Astrocyte (in vitro differentiated cells and primary cell): Measurements from ENCODE around the gene CAMKMT. TPM values are rescaled to one million over a fixed set of nuclear protein-coding genes. Genes with fewer than 3 reads are reported as not detected.
A peak's percentile ranks its signal among the peaks of the same experiment; 100 is the strongest.

Source experiments
- DNase-seq: peaks from one replicate; pipeline ENCODE4 v3.0.0-alpha.2; 2010; ENCODE audit warnings: low read depth
- FAIRE-seq: peaks from 2 replicates; lab custom pipeline; 2011; peaks lifted over from hg19 to GRCh38; lab: Jason Lieb, UNC
- H2AFZ ChIP-seq: 2 replicates; pipeline ENCODE4 v1.6.0; 2012; ENCODE audit warnings: low read depth, low read length, inconsistent platforms
- H3K27ac ChIP-seq: 2 replicates; pipeline ENCODE4 v1.5.1; 2011; ENCODE audit warnings: low read depth, low read length, inconsistent platforms
- H3K27me3 ChIP-seq: 2 replicates; pipeline ENCODE4 v1.6.0; 2011; ENCODE audit warnings: low read length, inconsistent platforms; ENCODE audit not compliant: insufficient read depth
- H3K36me3 ChIP-seq: 2 replicates; pipeline ENCODE4 v1.5.1; 2011; ENCODE audit warnings: low read length, inconsistent platforms; ENCODE audit not compliant: insufficient read depth
- H3K4me1 ChIP-seq: 2 replicates; pipeline ENCODE4 v1.5.1; 2011; ENCODE audit warnings: low read length, inconsistent platforms; ENCODE audit not compliant: insufficient read depth
- H3K4me2 ChIP-seq: 2 replicates; pipeline ENCODE4 v1.6.0; 2012; ENCODE audit warnings: low read length, inconsistent platforms
- H3K4me3 ChIP-seq: 2 replicates; pipeline ENCODE4 v1.5.1; 2011; ENCODE audit warnings: low read depth, mild to moderate bottlenecking, low read length, inconsistent platforms; ENCODE audit not compliant: insufficient read depth
- H3K79me2 ChIP-seq: 2 replicates; pipeline ENCODE4 v1.6.0; 2012; ENCODE audit warnings: mild to moderate bottlenecking, low read length, inconsistent platforms; ENCODE audit not compliant: insufficient read depth
- H3K9ac ChIP-seq: 2 replicates; pipeline ENCODE4 v1.6.0; 2012; ENCODE audit warnings: mild to moderate bottlenecking, low read length, inconsistent platforms
- H3K9me3 ChIP-seq: 2 replicates; pipeline ENCODE4 v1.5.1; 2012; ENCODE audit warnings: low read depth, mild to moderate bottlenecking, low read length, inconsistent platforms; ENCODE audit not compliant: insufficient read depth
- H4K20me1 ChIP-seq: 2 replicates; pipeline ENCODE4 v1.6.0; 2012; ENCODE audit warnings: low read length, inconsistent platforms; ENCODE audit not compliant: insufficient read depth
- H3K27ac Mint-ChIP-seq: one replicate; pipeline ENCODE4 v1.8.0; 2021; ENCODE audit warnings: mild to moderate bottlenecking, mixed read lengths; ENCODE audit not compliant: unreplicated experiment
- H3K27me3 Mint-ChIP-seq: one replicate; pipeline ENCODE4 v1.8.0; 2021; ENCODE audit warnings: low read depth, mixed read lengths; ENCODE audit not compliant: unreplicated experiment
- H3K36me3 Mint-ChIP-seq: one replicate; pipeline ENCODE4 v1.8.0; 2021; ENCODE audit warnings: low read depth, mixed read lengths; ENCODE audit not compliant: unreplicated experiment
- H3K4me1 Mint-ChIP-seq: one replicate; pipeline ENCODE4 v1.8.0; 2021; ENCODE audit warnings: low read depth, mixed read lengths; ENCODE audit not compliant: unreplicated experiment
- H3K4me3 Mint-ChIP-seq: one replicate; pipeline ENCODE4 v1.8.0; 2021; ENCODE audit warnings: mild to moderate bottlenecking, moderate library complexity, mixed read lengths; ENCODE audit not compliant: unreplicated experiment
- H3K9me3 Mint-ChIP-seq: one replicate; pipeline ENCODE4 v1.8.0; 2021; ENCODE audit warnings: mild to moderate bottlenecking, mixed read lengths; ENCODE audit not compliant: unreplicated experiment
- EZH2 ChIP-seq: IDR thresholded peaks from 2 replicates; pipeline ENCODE4 v1.6.1; 2012; ENCODE audit warnings: mild to moderate bottlenecking, low read length, inconsistent platforms; ENCODE audit not compliant: insufficient read depth
- total RNA-seq: library from RNA; stranded (reverse); gene quantifications from 2 replicates; pipeline ENCODE4 v1.2.1, GENCODE V29; 2021
- TF ChIP-seq, protein P1 (sequence below): IDR thresholded peaks from 2 replicates; pipeline ENCODE4 v1.5.1; 2011; ENCODE audit warnings: low read depth, mild to moderate bottlenecking, inconsistent platforms, low read length, moderate library complexity; ENCODE audit not compliant: insufficient read depth

Gene CAMKMT
- total RNA-seq, 1 donor from 2014 or later = 9.3 TPM

DNA sequence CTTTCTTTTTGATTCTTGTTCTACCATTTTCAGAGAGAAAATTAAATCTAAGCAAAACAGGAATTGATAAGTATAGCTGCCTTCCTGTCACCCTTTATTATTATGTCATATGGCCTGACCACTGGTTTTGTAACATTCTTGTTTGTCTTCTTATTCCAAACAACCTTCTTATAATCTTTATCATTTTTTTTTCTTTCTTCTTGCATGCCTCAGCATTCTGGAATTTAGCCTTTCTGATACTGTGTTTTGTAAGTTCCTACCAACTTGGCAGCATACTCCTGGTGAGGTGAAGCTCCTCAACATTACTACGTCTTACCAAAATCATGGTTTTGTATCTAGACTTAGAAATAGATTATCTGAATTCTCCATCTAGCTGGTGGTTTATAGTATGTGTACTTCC is 199.2 kb downstream of the CAMKMT start:
- Mint-ChIP-seq H3K27me3 (no peaks in the 10 kb centered on the region), H3K4me3 (no peak overlapping the region), H3K9me3 (no peaks in the 10 kb centered on the region), H3K27ac (no peak overlapping the region), H3K36me3 (no peaks in the 10 kb centered on the region), H3K4me1 (peaks cover 7% of the 10 kb centered on the region)
- peak; percentile 68 for DNase-seq
- no peak overlapping the region for H3K27ac ChIP-seq
- no peaks in the 10 kb centered on the region for H3K9me3 ChIP-seq
- H3K27me3 ChIP-seq = no peaks in the 10 kb centered on the region
- H3K79me2 ChIP-seq = no peaks in the 10 kb centered on the region
- no peak overlapping the region for H3K9ac ChIP-seq
- H4K20me1 ChIP-seq = no peaks in the 10 kb centered on the region
- H3K4me1 ChIP-seq = no peaks in the 10 kb centered on the region
- H3K36me3 ChIP-seq = no peaks in the 10 kb centered on the region
- no peak overlapping the region for H3K4me2 ChIP-seq
- H3K4me3 ChIP-seq = no peak overlapping the region
- TF ChIP-seq EZH2 = no peak
- TF ChIP-seq, protein P1, sequence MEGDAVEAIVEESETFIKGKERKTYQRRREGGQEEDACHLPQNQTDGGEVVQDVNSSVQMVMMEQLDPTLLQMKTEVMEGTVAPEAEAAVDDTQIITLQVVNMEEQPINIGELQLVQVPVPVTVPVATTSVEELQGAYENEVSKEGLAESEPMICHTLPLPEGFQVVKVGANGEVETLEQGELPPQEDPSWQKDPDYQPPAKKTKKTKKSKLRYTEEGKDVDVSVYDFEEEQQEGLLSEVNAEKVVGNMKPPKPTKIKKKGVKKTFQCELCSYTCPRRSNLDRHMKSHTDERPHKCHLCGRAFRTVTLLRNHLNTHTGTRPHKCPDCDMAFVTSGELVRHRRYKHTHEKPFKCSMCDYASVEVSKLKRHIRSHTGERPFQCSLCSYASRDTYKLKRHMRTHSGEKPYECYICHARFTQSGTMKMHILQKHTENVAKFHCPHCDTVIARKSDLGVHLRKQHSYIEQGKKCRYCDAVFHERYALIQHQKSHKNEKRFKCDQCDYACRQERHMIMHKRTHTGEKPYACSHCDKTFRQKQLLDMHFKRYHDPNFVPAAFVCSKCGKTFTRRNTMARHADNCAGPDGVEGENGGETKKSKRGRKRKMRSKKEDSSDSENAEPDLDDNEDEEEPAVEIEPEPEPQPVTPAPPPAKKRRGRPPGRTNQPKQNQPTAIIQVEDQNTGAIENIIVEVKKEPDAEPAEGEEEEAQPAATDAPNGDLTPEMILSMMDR = no peak
- FAIRE-seq = no peak
- H2AFZ ChIP-seq = no peak overlapping the region

DNA sequence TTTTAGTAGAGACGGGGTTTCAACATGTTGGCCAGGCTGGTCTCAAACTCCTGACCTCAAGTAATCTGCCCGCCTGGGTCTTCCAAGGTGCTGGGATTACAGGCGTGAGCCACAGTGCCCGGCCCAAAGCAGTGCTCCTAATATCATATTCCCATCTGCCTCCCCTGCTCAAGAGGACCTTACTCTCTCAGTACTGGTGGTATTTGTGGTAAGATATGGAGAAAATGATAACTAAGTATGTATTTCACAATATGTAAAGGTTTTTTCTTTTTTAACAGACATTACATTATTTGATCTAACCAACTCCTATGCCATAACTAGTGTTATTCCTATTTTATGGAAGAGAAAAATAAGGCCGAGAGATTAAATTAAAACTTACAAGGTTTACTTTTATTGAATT is 201.0 kb downstream of the CAMKMT start:
- Histone ChIP-seq H3K27ac (no peak overlapping the region), H3K36me3 (no peaks in the 10 kb centered on the region), H3K79me2 (no peaks in the 10 kb centered on the region), H3K4me3 (no peak overlapping the region), H3K4me1 (no peaks in the 10 kb centered on the region), H2AFZ (no peak overlapping the region), H3K27me3 (no peaks in the 10 kb centered on the region), H3K4me2 (no peak overlapping the region), H3K9me3 (no peaks in the 10 kb centered on the region), H4K20me1 (no peaks in the 10 kb centered on the region), H3K9ac (no peak overlapping the region)
- H3K27me3 Mint-ChIP-seq = no peaks in the 10 kb centered on the region
- H3K4me1 Mint-ChIP-seq = peaks cover 7% of the 10 kb centered on the region
- H3K36me3 Mint-ChIP-seq = no peaks in the 10 kb centered on the region
- TF ChIP-seq, protein P1 = no peak
- no peak for TF ChIP-seq EZH2
- H3K4me3 Mint-ChIP-seq = no peak overlapping the region
- FAIRE-seq (no peak), DNase-seq (no peak)
- H3K27ac Mint-ChIP-seq = no peak overlapping the region
- no peaks in the 10 kb centered on the region for H3K9me3 Mint-ChIP-seq

DNA sequence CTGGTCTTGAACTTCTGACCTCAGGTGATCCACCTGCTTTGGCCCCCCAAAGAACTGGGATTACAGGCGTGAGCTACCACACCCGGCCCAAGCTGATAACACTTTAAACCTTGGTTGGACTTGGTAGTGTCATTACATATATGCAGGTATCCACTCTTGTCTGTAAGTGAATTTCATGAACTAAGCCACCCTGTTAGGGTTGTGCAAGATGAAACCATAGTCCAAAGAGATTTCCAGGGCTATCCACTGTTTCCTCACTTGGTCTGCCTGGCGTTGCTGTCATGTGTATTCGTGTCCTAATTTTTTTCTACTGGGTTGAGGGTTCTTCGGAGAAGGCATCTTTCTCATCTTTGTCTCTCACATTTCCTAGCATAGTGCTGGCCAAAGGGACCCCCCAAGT is 203.0 kb downstream of the CAMKMT start:
- Mint-ChIP-seq H3K9me3 (no peaks in the 10 kb centered on the region), H3K36me3 (no peaks in the 10 kb centered on the region), H3K27ac (no peak overlapping the region), H3K4me1 (peaks cover 7% of the 10 kb centered on the region), H3K27me3 (no peaks in the 10 kb centered on the region), H3K4me3 (no peak overlapping the region)
- Histone ChIP-seq H4K20me1 (no peaks in the 10 kb centered on the region), H3K4me3 (no peak overlapping the region), H2AFZ (no peak overlapping the region), H3K27me3 (no peaks in the 10 kb centered on the region), H3K36me3 (no peaks in the 10 kb centered on the region), H3K27ac (no peak overlapping the region), H3K9me3 (no peaks in the 10 kb centered on the region), H3K79me2 (no peaks in the 10 kb centered on the region), H3K4me1 (no peaks in the 10 kb centered on the region), H3K4me2 (no peak overlapping the region), H3K9ac (no peak overlapping the region)
- TF ChIP-seq, protein P1 = no peak
- no peak for TF ChIP-seq EZH2
- FAIRE-seq (no peak), DNase-seq (no peak)
